Activated T-cell treated with anti-CD3 and anti-CD28 coated beads for 1 hour (primary cell): Measurements from ENCODE around the gene SIK3.
"Not testable (repeated sequence)": the region's sequence is repeated elsewhere in the genome, so short reads cannot be mapped to it uniquely, and the experiment has no call there.

Experiments
- DNase-seq: peaks from one replicate; pipeline ENCODE4 v3.0.0-alpha.2; 2020; ENCODE audit warnings: low read depth

SIK3 gene

DNA sequence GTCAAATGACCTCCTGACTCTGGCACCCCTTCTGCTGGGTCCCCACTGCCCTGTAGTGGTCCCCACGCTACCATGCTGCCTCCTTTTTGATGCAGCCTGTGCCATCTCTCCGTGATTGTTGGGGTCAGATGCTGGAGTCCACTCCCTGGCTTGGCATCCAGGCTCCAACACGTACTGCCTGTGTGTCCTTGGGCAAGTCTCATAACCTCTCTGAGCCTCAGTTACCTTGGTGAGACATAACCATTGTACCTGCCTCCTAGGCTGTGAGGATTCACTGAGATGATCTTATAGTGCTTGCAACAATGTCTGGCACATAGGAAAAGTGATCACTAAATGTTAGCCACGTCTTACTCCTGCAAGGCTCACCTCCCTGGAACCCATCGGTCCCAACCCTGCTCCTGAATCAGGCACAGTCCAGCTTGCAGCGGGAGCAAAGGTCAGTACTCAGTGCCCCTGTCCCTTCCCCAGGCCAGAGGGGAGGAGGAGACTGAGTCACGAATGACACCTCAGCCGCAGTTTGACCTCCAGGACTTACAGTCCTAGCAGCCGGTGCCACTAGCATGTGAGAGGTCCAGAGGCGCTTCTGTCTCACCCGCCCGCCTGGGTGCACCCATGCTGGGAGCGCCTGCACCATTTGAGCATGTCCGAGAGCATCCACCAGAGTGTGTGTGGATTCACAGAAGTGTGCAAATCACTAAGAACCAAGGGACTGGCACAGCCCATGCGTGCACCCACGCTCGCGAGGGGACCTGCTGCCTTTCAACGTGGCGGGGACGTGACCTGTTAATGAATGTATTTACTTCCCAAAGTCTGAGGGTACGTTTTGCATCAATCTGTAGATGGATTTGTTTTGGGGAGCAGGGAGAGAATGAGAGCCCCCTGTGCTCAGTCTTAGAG lies 272.1 kb downstream of the SIK3 start:
- no peak for DNase-seq

DNA sequence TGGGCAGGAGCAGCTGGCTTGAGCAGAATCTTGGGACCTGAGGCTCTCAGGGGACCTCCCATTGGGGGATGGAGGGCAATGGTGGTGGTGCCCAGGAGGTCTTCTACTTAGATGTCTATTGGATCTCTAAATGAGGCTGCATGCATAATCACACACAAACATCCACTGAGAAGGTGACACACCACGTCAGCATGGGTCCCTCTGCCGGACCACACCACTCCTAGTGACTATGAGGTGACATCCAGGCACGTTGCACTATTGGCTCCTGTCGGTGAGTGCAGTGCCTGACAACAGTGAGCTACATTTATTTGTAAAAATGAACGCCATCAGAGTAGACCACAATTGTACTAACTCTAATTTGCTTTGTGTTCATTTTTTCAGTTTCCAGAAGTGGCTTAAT lies 272.8 kb downstream of the SIK3 start:
- no peak for DNase-seq

DNA sequence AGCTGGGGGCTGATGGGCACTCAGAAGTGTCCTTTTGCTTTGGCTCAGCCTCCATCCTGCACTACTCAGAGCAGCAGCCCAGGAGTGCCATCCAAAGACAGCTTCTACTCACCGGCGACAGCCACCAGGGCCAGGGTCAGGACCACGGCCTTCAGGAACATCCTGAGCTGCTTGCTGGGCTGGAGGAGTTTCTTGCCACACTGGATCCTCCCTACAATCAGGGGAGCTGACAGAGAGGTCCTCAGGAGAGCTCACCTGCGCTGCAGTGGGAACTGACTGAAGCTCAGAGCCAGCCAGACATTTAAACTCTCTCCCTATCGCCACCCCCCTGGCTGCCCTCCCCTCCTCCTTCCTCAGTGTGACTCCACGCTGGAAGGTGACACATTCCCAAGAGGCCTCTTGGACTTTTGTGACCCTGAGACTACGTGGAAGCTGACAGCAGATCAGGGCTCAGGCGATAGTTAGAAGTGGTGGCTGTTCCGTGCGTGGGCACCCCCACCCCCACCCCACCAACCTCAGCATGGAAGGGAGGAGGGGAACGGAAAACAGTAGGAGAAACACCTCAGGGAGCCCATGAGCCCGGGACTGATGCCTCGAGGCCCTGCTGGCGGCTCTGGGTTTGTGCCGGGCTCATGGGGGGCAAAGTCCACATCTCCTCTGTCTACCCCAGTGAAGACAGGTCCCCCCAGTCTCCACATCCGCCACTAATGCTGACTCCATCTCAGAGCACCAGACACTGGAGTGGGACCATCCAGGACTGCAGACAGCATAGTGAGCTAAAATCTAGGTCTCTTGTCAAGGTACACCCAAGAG lies 275.0 kb downstream of the SIK3 start, which contains the start of gene APOA4:
APOA4 (minus strand) TSS at position 274 of the 813 bp plus-strand sequence; CDS start at position 161, 113 bp downstream.
- DNase-seq: no peak

DNA sequence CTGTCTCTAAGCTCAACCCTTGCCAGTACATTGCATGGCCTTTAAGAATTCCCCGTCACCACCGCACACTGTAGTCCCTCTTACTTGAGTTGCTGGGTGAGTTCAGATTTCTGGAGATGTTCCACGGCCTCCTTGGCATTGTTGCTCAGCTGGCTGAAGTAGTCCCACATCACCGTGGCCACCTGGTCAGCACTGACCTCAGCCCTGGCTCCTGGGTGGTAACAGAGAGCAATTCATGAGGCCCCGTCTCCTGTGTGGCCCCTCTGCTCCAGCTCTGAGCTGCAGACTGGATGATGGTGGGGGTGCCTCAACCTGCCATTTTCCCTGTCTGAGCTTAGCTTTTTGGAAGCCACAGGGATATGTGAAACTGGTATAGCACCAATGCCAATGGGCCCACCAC lies 275.7 kb downstream of the SIK3 start:
- DNase-seq: no peak

DNA sequence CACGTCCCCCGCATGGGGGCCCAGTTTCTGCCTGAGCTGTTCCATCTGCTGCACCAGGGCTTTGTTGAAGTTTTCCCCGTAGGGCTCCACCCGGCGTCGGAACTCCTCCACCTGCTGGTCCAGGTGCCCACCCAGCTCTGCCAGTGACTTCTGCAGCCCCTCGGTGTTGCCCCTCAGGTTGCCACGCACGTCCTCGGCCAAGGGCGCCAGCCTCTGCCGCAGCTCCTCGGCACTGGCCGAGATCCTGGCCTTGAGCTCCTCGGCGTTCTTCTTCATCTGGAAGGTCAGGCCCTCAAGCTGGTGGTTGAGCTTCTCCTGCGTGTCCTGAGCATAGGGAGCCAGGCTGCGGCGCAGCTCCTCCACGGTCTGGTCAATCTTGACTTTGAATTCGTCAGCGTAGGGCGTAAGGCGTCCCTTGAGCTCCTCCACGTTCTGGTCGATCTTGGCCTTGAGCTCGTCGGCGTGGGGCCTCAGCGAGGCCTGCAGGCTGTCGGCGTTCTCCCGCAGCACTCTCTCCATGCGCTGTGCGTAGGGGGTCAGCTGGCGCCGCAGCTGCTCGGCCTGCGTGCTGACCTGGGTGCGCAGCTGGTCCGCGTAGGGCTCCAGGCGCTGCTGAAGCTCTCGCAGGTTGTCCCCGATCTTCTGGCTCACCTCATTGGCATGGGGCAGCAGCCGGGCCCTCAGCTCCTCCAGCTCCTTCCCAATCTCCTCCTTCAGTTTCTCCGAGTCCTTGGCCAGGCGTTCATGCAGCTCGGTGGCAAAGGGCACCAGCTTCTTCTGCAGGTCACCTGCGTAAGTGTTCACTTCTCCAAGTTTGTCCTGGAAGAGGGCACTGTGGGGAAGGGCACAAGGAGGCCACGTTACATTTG lies 276.9 kb downstream of the SIK3 start:
- no peak for DNase-seq

DNA sequence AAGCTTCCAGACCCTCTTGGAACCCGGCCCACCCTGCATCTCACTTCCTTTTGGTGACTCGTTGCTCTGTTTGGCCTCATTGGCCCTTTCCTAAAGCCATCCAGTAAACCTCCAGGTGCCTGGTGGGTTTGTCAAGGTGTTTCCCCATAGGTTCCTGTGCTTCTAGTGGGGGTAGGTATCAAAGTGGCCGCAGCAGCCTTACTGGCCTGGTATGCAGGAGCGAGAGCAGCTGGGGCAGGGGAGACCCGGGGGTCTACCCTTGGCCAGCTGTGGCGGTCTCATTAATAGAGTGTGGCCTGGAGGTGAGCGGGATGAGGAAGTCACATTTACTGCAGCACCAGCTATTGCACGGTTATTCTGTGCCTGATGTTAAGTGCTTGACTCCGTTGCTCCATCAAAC lies 279.2 kb downstream of the SIK3 start:
- no peak for DNase-seq

DNA sequence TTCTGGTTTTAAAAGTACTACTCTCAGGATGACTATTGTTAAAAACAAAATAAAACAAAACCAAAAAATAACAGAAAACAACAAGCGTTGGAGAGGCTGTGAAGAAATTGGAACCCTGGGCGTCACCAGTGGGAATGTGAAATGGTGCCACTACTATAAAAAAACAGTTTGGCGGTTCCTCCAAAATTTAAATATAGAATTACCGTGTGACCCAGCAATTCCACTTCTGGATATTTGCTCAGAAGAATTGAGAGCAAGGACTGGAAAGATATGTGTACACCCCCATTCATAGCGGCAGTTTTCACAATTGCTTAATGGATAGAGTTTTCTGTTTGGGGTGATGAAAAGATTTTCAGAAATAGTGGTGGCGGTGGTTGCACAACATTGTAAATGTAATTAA lies 283.7 kb downstream of the SIK3 start:
- no peak for DNase-seq

DNA sequence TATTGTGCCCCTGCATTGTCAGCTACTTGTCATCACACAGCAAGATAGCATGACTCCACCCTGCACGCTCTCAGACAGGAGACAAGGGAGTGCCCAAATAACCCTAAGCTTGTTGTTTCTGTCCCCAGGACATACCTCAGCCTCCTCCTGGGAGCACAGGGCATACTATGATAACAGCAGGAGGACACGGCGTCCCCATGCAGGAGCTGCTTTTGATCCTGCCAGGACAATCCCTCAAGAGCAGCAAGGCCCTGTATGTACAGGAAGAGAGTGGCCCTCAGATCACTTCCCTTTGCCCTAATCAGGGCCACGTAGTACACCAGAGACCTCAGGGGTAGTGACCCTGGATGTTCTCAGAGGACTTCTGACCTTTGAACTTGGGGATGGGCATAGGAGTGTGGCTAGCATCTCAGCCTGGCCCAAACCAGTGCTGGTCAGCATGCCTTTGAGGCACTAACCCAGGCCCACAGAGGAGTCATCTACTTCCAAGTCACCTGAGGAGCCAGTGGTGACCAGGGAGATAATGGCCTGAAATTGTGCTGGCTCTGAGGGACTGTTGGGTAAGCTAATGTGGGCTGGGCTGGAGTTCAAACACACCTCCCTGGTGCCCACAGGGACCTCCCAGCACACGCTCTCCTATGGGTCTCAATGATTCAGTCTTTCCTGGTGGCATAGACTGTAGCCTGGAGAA lies 284.3 kb downstream of the SIK3 start:
- no peak for DNase-seq

DNA sequence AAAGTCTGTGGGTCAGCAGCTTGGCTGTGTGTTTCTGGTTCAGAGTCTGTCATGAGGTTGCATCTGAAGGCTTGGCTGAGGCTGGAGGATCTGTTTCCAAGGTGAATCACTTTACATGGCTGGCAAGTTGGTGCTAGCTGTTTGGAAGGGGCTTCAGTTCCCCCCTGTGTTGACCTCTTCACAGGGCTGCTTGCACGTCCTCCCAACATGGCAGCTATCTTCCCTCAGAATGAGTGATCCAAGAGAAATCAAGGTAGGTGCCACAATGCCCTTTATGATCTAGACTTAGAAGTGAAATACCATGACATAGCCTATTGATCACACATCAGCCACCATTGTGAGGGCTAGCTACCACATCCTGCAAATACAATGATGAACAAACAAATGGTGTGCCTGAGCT lies 285.1 kb downstream of the SIK3 start:
- DNase-seq: no peak

DNA sequence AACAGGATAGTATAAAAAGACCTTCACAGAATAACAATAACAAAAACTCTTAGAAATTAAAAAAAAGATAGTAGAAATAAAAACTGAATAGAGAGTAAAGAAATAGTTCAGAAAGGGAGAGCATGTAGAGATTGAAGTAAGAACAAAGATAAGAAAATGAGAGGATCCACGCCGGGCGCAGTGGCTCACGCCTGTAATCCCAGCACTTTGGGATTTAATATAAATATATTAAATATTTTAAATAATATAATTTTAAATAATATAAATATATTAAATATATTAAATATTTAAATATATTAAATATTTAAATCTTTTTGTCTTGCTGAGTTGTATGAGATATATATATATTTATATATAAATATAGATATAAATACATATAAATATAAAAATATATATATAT lies 286.1 kb downstream of the SIK3 start:
- DNase-seq: no peak

DNA sequence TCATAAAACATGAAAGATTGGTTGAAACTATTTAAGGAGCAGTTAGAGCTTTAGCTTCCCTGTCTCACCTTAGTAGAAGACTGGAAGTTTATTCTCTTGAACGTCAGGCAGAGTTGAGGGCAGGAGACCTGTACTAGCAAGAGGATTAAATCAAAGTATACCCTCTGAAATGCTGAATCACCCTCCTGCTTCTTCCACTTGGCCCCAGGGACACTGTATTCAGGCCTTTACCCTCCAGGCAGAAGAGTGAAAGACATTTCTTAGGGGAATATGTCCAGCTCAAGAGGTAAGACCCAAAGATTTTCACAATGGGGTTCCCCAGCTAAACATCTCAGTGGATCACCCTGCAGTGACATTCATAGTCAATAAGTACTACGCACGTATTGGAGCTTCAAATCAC lies 287.0 kb downstream of the SIK3 start:
- DNase-seq: no peak

DNA sequence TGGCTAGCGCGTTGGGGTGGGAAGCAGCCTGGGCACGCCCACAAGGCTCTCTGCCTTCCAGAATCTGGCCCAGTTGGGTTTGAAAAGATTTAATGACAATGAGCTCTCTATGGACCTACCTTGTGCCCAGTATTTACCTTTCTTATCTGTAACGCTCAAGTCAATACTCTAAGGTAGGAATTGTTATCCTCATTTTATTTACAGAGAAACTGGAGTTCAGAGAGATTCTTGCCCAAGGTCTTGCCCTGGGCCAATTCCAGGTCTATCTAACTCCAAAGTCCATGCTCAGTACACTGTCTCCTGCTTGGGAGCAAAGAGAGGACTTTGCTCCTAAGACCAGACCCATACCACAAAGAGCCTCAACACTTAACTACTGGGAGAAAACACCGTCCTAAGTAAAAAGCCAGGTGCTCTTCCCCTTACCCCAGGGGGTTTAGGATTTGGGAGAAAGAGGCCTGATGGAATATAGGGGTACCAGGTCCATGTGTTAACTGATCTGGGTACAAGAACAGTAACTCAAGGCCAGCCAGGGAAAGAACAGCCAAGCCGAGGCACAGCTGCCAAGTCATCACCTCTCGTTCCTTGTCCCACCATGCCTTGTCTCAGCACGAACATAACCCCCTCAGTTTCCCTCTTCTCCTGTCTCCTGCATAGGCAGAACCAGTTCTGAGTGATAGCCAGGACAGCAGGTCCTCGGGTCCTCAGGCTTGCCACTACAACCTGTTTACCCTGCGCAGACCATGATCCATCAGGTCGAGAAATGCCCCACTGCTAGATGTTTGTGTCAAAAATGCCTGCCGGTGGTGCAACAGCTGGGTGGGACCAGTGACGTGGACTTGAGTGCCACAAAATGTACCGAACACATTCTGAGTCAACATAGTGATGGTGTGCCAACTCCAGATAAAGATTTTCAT lies 289.7 kb downstream of the SIK3 start:
- no peak for DNase-seq

DNA sequence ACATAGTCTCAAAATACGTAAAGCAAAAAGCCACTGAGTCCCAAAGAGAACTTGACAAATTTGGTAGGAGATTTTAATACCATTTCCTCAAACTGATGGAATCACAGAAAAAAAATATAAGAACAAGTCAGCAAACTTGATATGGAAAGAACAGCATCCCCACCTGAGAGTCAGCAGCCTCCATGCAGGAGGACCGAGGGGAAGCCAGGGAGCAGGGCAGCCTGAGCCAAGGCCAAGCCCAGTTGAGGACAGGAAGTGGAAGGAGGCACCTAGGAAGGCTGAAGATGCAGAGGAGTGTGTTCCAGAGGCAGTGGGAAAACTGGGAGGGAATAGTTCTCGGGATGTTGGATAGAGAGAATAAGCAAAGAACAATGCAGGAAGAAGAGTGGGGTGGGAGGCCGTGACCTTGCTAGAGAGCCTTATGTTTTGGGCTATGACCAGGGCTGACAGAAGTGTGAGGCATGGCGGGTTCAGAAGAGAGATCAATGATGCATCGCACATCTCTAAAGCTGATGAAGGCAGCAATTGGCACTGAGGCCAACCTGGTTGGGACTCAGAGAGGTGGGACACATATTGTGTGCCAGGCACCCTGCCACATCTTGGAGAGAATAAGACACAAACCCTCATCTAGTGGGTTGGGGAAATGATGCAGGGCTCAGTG lies 290.5 kb downstream of the SIK3 start:
- no peak for DNase-seq

DNA sequence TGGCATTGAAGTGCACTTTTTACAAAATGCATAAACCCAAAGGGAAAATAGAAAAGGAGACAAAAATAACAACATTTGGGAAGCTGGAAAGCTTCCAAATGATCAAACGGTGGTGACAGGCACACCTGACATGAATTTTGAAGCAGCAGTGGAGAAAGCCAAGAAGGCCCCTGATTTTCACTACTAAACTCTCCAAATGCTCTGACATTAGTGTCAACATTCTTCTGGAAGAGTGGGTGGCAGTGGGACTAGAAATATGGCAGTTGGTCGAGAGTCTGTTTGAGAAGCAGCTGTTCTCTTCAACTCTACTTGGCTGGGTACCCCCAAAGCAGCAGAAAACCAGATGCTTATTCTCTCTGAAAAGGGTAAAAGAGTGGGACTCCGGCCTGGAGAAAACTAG lies 294.2 kb downstream of the SIK3 start:
- no peak for DNase-seq

DNA sequence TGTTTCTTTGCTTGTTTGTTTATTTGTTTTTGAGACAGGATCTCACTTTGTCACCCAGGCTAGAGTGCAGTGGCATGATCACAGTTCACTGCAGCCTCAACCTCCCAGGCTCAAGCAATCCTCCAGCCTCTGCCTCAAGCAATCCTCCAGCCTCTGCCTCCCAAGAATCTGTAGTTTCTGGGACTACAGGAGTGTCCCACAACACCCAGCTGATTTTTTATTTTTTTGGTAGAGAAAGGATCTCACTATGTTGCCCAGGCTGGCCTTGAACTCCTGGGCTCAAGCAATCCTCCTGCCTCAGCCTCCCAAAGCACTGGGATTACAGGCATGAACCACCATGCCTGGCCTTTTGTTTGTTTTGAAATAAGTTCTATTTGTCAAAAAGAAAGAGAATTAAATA lies 296.6 kb downstream of the SIK3 start:
- DNase-seq: not testable (repeated sequence)

DNA sequence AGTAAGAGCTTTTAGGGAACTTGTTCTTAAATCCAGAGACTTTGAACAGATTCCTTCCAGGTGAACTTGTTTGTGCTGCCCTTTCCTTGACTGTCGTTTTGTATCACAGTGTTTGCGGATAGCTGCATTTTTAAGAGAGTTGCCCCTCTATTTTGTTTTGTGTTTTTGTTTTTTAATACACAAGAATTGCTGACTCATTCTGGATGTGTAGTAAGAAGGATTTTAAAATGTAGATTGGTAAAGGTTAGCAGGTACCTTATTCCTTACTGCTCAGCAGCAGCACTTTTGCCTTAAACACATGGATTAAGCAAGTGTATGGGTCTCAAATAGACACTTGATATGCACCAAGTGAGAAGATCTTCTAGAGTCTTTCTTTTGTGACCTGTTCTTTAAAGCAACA lies 297.6 kb downstream of the SIK3 start:
- DNase-seq: no peak

DNA sequence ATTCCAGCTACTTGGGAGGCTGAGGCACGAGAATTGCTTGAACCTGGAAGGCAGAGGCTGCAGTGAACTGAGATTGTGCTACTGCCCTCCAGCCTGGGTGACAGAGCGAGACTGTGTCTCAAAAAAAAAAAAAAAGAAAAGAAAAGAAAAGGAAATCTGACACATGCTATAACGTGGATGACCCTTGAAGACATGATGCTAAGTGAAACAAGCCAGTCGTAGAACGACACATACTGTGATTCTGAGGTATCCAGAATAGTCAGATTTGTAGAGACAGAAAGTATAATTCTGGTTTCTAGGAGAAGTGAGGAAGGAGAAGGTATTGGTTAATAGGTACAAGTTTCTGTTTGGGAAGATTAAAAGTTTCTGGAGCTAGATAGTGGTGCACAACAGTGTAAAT lies 299.9 kb downstream of the SIK3 start:
- no peak for DNase-seq

DNA sequence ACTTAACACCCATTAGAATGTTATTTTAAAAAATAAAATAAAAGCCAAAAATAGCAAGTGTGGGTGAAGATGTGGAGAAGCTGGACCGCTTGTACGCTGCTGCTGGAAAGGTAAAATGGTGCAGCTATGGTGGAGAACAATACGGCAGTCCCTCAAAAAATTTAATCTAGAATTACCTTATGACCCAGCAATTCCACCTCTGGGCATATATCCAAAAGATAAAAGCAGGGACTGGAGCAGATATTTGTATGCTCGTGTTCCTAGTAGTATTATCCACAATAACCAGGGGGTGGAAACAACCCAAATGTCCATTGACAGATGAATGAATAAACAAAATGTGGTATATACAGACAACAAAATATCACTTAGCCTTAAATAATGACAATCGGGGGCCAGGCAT lies 300.4 kb downstream of the SIK3 start:
- DNase-seq: no peak

DNA sequence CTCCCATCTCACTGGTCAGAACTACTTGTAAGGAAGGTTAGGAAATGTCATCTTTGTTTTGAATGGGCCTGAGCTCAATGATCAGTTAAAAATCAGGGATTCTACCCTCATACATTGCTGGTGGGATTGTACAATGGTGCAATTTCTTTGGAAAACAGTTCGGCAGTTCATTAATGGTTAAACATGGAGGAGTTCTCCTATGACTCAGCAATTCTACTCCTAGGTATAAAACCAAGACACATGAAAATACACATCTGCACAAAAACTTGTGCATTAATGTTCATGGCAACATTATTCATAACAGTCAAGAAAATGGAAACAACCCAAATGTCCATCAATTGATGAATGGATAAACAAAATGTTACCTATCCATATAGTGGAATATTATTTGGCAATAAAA lies 301.7 kb downstream of the SIK3 start:
- DNase-seq: no peak

DNA sequence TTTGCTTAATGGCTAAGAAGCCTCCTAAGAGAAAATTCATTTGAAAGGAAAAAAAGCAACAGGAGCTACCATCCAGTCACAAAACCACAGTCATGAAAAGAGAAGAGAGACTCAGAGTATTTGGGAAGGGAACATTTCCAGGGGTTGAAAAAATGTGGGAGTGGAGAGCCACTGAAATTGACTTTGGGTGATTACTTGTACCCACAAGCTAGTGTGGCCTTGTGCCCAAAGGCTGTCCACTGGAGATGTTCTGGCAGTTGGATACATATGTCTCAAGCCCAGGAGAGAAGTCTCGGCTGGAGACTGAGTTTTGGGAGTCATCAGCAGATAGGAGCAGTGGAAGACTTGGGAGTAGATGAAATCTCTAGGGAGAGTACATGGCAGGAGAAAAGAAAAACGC lies 303.4 kb downstream of the SIK3 start:
- no peak for DNase-seq
